DOHH2 (cell line): ENCODE measurements around the gene DNMBP.

Source experiments
- EZH2phosphoT487 ChIP-seq: fragments of 200-600 bp; sonication (generic); IDR thresholded peaks from 2 replicates; pipeline ENCODE4 v1.6.1; 2017; ENCODE audit warnings: borderline replicate concordance, mild to moderate bottlenecking, antibody characterized with exemption, low read length, moderate library complexity, mixed read lengths
- TF ChIP-seq, protein P1 (sequence below): fragments of 200-600 bp; sonication (generic); IDR thresholded peaks from one replicate; pipeline ENCODE4 v1.5.1; 2014; ENCODE audit warnings: antibody characterized with exemption, mild to moderate bottlenecking, low read depth, low read length; ENCODE audit not compliant: poor library complexity, severe bottlenecking

DNA sequence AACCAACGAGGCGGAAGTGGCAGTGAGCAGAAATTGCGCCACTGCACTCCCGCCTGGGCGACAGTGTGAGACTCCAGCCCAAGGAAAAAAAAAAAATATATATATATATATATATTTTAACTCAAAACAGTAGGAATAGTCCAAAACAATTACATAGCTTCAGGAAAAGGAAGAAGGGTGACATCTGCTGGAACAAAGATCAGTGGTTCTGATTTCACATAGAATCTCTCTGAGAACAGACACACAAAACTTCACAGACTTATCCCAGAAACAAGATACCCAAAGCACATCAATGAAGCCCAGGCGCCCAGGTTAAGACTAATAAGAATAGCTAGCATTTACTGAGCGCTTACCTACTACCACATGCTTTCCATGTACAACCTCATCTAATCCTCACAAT is 45.0 kb downstream of the DNMBP start:
- TF ChIP-seq EZH2phosphoT487 = no peak
- TF ChIP-seq, protein P1, sequence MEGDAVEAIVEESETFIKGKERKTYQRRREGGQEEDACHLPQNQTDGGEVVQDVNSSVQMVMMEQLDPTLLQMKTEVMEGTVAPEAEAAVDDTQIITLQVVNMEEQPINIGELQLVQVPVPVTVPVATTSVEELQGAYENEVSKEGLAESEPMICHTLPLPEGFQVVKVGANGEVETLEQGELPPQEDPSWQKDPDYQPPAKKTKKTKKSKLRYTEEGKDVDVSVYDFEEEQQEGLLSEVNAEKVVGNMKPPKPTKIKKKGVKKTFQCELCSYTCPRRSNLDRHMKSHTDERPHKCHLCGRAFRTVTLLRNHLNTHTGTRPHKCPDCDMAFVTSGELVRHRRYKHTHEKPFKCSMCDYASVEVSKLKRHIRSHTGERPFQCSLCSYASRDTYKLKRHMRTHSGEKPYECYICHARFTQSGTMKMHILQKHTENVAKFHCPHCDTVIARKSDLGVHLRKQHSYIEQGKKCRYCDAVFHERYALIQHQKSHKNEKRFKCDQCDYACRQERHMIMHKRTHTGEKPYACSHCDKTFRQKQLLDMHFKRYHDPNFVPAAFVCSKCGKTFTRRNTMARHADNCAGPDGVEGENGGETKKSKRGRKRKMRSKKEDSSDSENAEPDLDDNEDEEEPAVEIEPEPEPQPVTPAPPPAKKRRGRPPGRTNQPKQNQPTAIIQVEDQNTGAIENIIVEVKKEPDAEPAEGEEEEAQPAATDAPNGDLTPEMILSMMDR = no peak
